ENCODE data around the gene CUX1.
"Not testable (repeated sequence)": the region's sequence is repeated elsewhere in the genome, so short reads cannot be mapped to it uniquely, and the experiment has no call there.

CUX1 gene

GRCh38 chr7:102284399-102284798 lies 467.0 kb downstream of the CUX1 start:
- no peak for DNase-seq

GRCh38 chr7:102284891-102285539 lies 467.6 kb downstream of the CUX1 start:
- DNase-seq, result no peak

- no peak for DNase-seq
These were observed 468.3 kb downstream of the CUX1 start for GRCh38 chr7:102285540-102286236.

- DNase-seq, result peak; percentile 35 to 49
These were observed 469.0 kb downstream of the CUX1 start, which contains the start of gene SH2B2 for GRCh38 chr7:102286237-102287110. SH2B2 (plus strand) TSS chr7:102286868; CDS start chr7:102300551, 13,683 bp downstream.

- no peak for DNase-seq
These were observed 469.9 kb downstream of the CUX1 start for GRCh38 chr7:102287111-102287980.

- no peak for DNase-seq
These were observed 470.5 kb downstream of the CUX1 start for GRCh38 chr7:102287981-102288278.

GRCh38 chr7:102288285-102288930 lies 471.0 kb downstream of the CUX1 start:
- DNase-seq, result no peak

GRCh38 chr7:102289057-102289456 lies 471.6 kb downstream of the CUX1 start:
- DNase-seq, result no peak

GRCh38 chr7:102291056-102291915 lies 473.9 kb downstream of the CUX1 start:
- peak; percentile 37 to 54 for DNase-seq

GRCh38 chr7:102291916-102292267 lies 474.5 kb downstream of the CUX1 start:
- no peak for DNase-seq

- no peak for DNase-seq
These were observed 475.7 kb downstream of the CUX1 start for GRCh38 chr7:102292813-102293798.

- no peak for DNase-seq
These were observed 477.2 kb downstream of the CUX1 start for GRCh38 chr7:102294589-102294988.

GRCh38 chr7:102295346-102296178 lies 478.1 kb downstream of the CUX1 start:
- no peak for DNase-seq

- DNase-seq, result no peak
These were observed 478.7 kb downstream of the CUX1 start for GRCh38 chr7:102296179-102296438.

- DNase-seq, result no peak
These were observed 479.1 kb downstream of the CUX1 start for GRCh38 chr7:102296514-102296913.

GRCh38 chr7:102297487-102298218 lies 480.2 kb downstream of the CUX1 start:
- DNase-seq, result no peak

GRCh38 chr7:102300643-102301221 lies 483.3 kb downstream of the CUX1 start:
- DNase-seq, result no peak

- not testable (repeated sequence) for DNase-seq
These were observed 483.9 kb downstream of the CUX1 start for GRCh38 chr7:102301367-102301766.

All from activated CD4-positive, alpha-beta T cell treated with anti-CD3 and anti-CD28 coated beads for 4 hours (primary cell).